ENCODE measurements around the gene CCDC149. TPM values are rescaled to one million over a fixed set of nuclear protein-coding genes. Genes with fewer than 3 reads are reported as not detected.

The CCDC149 gene
- 8.0 TPM for total RNA-seq
- 10 to 100 TPM in 5 of 8 donors, 1 to 10 TPM in 3; 9.3 to 12.3 (median 10.6) TPM for polyA plus RNA-seq (ENCODE audit: insufficient read depth in 1 of 8, insufficient read length in 8 of 8, low replicate concordance in 1 of 8)
- long read RNA-seq, donor 1, partial matches to known transcripts, result 0 of 1 reads
- long read RNA-seq, donor 1, other reads (novel, unspliced or antisense), result 0 of 1 reads
- long read RNA-seq, donor 2, partial matches to known transcripts, result 0 of 1 reads
- long read RNA-seq, donor 2, other reads (novel, unspliced or antisense), result 0 of 1 reads
- long read RNA-seq, donor 3, transcript CCDC149-204 (12 exons, 3,869 nt), result major isoform, 7 of 7 reads
- long read RNA-seq, donor 3, partial matches to known transcripts, result 0 of 7 reads
- long read RNA-seq, donor 3, other reads (novel, unspliced or antisense), result 0 of 7 reads
- long read RNA-seq, donor 4, partial matches to known transcripts, result 0 of 1 reads
- long read RNA-seq, donor 4, other reads (novel, unspliced or antisense), result 0 of 1 reads
- long read RNA-seq, donor 5, partial matches to known transcripts, result 0 of 3 reads
- long read RNA-seq, donor 5, other reads (novel, unspliced or antisense), result 0 of 3 reads
- long read RNA-seq, donor 6, partial matches to known transcripts, result 0 of 3 reads
- long read RNA-seq, donor 6, other reads (novel, unspliced or antisense), result 0 of 3 reads
- long read RNA-seq, donor 7, result 0 reads
- long read RNA-seq, donor 8, partial matches to known transcripts, result 0 of 3 reads
- long read RNA-seq, donor 8, other reads (novel, unspliced or antisense), result 0 of 3 reads
- long read RNA-seq, donor 9, partial matches to known transcripts, result 0 of 3 reads
- long read RNA-seq, donor 9, other reads (novel, unspliced or antisense), result 0 of 3 reads
- long read RNA-seq, donor 10, partial matches to known transcripts, result 0 of 2 reads
- long read RNA-seq, donor 10, other reads (novel, unspliced or antisense), result 0 of 2 reads
- long read RNA-seq, donor 11, partial matches to known transcripts, result 0 of 3 reads
- long read RNA-seq, donor 11, other reads (novel, unspliced or antisense), result 0 of 3 reads

DNA sequence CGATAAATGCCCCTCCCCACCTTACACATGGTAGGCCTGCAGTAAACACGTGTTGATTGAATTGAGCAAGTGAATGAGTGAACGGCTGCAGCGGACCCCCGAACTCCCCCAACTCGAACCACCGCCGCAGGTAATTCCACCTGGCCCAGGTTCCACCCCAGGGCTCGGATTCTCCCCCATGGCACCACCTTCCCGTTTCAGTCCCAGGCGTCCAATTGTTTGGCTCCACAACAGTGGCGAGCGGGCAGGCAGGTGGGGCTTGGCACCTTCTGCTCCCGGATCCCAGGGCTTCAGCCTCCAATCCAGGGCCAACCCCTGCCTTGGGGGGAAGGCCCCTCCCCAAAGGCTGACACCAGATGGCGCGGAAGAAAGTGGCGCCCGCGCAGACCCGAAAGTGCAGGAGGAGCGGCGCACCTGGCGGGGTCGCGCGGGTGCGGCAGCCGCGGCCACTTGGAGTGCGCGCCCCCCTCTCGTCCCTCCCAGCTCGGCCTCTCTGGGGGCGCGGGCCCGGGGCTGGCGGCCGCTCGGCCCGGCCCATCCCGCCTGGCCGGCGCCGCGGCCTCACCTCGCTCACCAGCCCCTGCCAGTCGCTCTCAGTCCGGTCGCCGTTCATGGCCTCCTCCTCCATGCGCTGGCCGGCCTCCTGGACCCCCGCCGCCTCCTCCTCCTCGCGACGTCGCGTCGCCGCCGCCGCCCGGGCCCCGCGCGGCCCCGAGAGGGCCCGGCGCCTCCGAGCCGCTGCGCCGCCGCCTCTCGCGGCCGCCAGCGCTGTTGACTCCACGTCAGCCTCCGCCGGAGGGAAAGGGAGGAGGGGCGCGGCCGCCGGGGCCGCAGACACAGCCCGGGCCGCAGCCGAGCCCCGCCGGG, at the start of gene CCDC149:
TSS of gene CCDC149 (minus strand) at position 791 of the 867 bp plus-strand sequence. CDS start at position 613, 178 bp downstream.
- WGBS (ENCODE audit: insufficient coverage), result under 1% methylated on average over 78 of the region's 92 CpGs
- Histone ChIP-seq H3K27ac (ENCODE audit: low read length) (peak within 1 kb of the TSS; percentile 67), H3K9me3 (replicated peaks; ENCODE audit: control insufficient read depth, low read depth, low read length) (no peaks in the 10 kb centered on the region), H3K4me1 (ENCODE audit: control insufficient read depth, insufficient read depth, low read length) (peaks cover 5% of the 10 kb centered on the region), H3K27me3 (ENCODE audit: control insufficient read depth, insufficient read depth, low read length) (no peaks in the 10 kb centered on the region), H3K36me3 (ENCODE audit: control insufficient read depth, insufficient read depth, low read length) (peaks cover 5% of the 10 kb centered on the region), H3K4me3 (ENCODE audit: low read length) (peak within 1 kb of the TSS; percentile 54)
- peak; percentile 80 for DNase-seq

DNA sequence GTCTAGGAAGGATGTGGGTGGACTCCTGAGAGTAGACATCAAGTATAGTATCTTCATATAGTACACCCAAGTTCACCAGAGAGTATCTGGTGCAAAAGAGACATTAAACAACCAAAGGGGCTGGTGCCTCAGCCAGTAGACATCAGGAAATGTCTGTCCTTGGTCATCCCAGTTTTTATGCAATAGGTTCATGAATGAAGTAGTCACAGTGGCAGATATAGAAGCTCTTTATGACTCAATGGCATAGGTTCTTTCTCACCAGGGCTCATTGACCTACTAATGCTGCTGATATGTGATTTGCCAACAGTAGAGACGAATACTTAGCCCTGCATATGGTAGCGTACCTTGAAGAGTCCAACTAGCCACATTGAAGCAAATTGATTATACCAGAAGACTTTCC, 45.0 kb upstream of the CCDC149 start:
- DNase-seq, result no peak
- Histone ChIP-seq H3K27me3 (ENCODE audit: control insufficient read depth, insufficient read depth, low read length) (no peaks in the 10 kb centered on the region), H3K4me1 (ENCODE audit: control insufficient read depth, insufficient read depth, low read length) (peaks cover 3% of the 10 kb centered on the region), H3K9me3 (replicated peaks; ENCODE audit: control insufficient read depth, low read depth, low read length) (peaks cover 6% of the 10 kb centered on the region), H3K36me3 (ENCODE audit: control insufficient read depth, insufficient read depth, low read length) (no peaks in the 10 kb centered on the region), H3K27ac (ENCODE audit: low read length) (no peak overlapping the region), H3K4me3 (ENCODE audit: low read length) (no peak overlapping the region)
- 73% methylated on average over 2 of the region's 2 CpGs for WGBS (ENCODE audit: insufficient coverage)

DNA sequence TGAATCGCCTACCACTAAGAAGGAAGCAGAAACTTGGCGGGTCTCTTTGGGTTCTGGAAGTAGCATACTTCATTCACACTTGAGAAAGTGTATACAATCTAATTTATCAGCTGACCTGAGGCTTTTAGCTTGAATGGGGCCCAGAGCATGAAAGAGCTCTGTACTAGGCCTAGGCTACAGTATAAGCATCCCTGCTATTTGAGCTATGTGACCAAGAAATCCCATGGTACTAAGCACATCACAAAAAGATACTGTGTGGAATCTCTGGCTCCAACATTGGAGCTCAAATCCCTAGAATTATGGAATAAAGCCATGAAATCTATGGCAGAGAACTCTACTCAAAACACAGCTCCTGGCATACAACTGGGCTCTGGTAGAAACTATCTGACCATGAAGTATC, 43.9 kb upstream of the CCDC149 start:
- no peaks in the 10 kb centered on the region for H3K27me3 ChIP-seq (ENCODE audit: control insufficient read depth, insufficient read depth, low read length)
- H3K9me3 ChIP-seq (replicated peaks; ENCODE audit: control insufficient read depth, low read depth, low read length), result peaks cover 6% of the 10 kb centered on the region
- DNase-seq, result peak; percentile 39
- H3K36me3 ChIP-seq (ENCODE audit: control insufficient read depth, insufficient read depth, low read length), result no peaks in the 10 kb centered on the region
- no CpG with 5 or more reads among the region's 2 CpGs for WGBS (ENCODE audit: insufficient coverage)
- H3K27ac ChIP-seq (ENCODE audit: low read length), result no peak overlapping the region
- H3K4me1 ChIP-seq (ENCODE audit: control insufficient read depth, insufficient read depth, low read length), result peaks cover 3% of the 10 kb centered on the region
- H3K4me3 ChIP-seq (ENCODE audit: low read length), result no peak overlapping the region

DNA sequence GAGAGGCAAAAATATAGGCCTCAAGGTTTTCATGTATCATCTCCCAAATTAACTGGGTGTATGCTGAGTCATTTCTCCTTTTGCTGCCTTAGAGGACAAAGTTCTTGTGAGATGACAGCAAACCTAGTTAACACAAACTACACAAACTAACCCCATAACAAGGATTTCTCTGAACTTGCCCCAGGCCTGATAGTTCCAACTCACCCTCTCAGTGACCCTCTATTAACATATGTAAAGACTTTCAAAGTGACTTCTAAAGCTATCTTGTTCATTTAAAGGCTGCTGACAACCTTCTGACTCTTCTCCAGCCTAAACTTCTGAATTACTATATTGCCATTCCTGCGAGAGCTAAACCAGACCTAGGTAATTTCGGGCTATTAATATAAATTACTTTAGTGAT, 43.2 kb upstream of the CCDC149 start:
- no peak overlapping the region for H3K4me3 ChIP-seq (ENCODE audit: low read length)
- H3K27ac ChIP-seq (ENCODE audit: low read length), result no peak overlapping the region
- no peaks in the 10 kb centered on the region for H3K27me3 ChIP-seq (ENCODE audit: control insufficient read depth, insufficient read depth, low read length)
- peaks cover 6% of the 10 kb centered on the region for H3K9me3 ChIP-seq (replicated peaks; ENCODE audit: control insufficient read depth, low read depth, low read length)
- H3K36me3 ChIP-seq (ENCODE audit: control insufficient read depth, insufficient read depth, low read length), result no peaks in the 10 kb centered on the region
- DNase-seq, result no peak
- peaks cover 3% of the 10 kb centered on the region for H3K4me1 ChIP-seq (ENCODE audit: control insufficient read depth, insufficient read depth, low read length)
- no CpG with 5 or more reads among the region's 2 CpGs for WGBS (ENCODE audit: insufficient coverage)

DNA sequence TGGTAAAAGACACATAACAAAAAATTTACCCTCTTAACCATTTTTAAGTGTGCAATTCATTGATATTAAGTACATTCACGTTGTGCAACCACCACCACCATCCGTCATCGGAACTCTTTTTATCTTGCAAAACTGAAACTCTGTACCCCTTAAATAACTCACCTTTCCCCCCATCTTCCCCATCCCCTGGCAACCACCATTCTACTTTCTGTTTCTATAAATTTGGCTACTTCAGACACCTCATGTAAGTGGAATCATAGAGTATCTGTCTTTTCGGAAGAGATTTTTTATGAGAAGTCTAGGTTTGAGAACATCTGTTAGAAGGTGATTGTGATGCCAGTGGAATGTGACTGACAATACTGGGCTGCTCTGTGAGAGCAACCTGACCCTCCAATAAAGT, 39.8 kb upstream of the CCDC149 start:
- peaks cover 3% of the 10 kb centered on the region for H3K4me1 ChIP-seq (ENCODE audit: control insufficient read depth, insufficient read depth, low read length)
- no peak overlapping the region for H3K4me3 ChIP-seq (ENCODE audit: low read length)
- no peak overlapping the region for H3K27ac ChIP-seq (ENCODE audit: low read length)
- WGBS (ENCODE audit: insufficient coverage), result no CpG with 5 or more reads among the region's 4 CpGs
- H3K36me3 ChIP-seq (ENCODE audit: control insufficient read depth, insufficient read depth, low read length), result no peaks in the 10 kb centered on the region
- H3K27me3 ChIP-seq (ENCODE audit: control insufficient read depth, insufficient read depth, low read length), result peaks cover 2% of the 10 kb centered on the region
- DNase-seq, result no peak
- peaks cover 6% of the 10 kb centered on the region for H3K9me3 ChIP-seq (replicated peaks; ENCODE audit: control insufficient read depth, low read depth, low read length)

DNA sequence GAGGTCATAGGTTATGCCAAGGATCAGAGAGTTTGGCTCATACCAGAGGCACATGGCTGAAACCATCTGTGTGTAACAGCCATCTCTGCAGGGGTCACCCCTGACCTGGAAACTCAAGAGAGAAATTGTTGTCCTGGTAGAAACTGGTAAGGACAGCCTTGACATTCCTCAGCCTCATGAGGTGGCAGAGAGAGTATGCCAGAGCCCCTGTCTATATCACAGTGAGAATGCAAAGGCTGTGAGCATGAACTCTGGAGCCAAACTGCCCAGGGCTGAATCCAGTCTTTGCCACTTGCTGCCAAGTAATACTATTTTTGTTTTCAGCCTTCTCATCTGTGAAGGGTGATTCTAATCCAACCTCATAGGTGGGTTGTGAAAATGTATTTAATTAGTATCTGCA, 37.1 kb upstream of the CCDC149 start:
- Histone ChIP-seq H3K27ac (ENCODE audit: low read length) (no peak overlapping the region), H3K4me1 (ENCODE audit: control insufficient read depth, insufficient read depth, low read length) (no peaks in the 10 kb centered on the region), H3K27me3 (ENCODE audit: control insufficient read depth, insufficient read depth, low read length) (peaks cover 2% of the 10 kb centered on the region)

DNA sequence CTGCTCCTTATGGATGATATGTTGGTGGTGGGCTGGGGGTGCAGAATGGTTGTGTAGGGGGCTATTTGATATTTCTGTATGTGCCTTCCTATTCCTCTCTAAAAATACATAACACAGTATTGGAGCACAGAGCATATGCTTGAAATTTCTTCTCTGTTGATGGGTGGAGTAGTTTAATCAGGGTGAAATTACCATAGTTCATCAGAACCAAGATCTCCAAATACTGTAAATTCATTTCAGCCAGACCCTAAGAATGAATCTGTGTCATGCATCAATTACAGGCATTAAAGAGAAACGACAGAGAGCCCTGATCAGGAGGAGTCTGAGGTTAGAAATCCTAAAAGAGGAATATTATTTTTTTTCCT, 25.1 kb upstream of the CCDC149 start:
- H3K27me3 ChIP-seq (ENCODE audit: control insufficient read depth, insufficient read depth, low read length), result no peaks in the 10 kb centered on the region
- no peaks in the 10 kb centered on the region for H3K4me1 ChIP-seq (ENCODE audit: control insufficient read depth, insufficient read depth, low read length)
- no CpG with 5 or more reads among the region's 1 CpG for WGBS (ENCODE audit: insufficient coverage)
- no peak overlapping the region for H3K27ac ChIP-seq (ENCODE audit: low read length)
- no peaks in the 10 kb centered on the region for H3K36me3 ChIP-seq (ENCODE audit: control insufficient read depth, insufficient read depth, low read length)
- no peak for DNase-seq
- H3K9me3 ChIP-seq (replicated peaks; ENCODE audit: control insufficient read depth, low read depth, low read length), result peaks cover 21% of the 10 kb centered on the region
- no peak overlapping the region for H3K4me3 ChIP-seq (ENCODE audit: low read length)

More for the DNA sequence above, 37.1 kb upstream of the CCDC149 start:
- Histone ChIP-seq H3K9me3 (replicated peaks; ENCODE audit: control insufficient read depth, low read depth, low read length) (peaks cover 6% of the 10 kb centered on the region), H3K36me3 (ENCODE audit: control insufficient read depth, insufficient read depth, low read length) (no peaks in the 10 kb centered on the region), H3K4me3 (ENCODE audit: low read length) (no peak overlapping the region)
- no peak for DNase-seq

DNA sequence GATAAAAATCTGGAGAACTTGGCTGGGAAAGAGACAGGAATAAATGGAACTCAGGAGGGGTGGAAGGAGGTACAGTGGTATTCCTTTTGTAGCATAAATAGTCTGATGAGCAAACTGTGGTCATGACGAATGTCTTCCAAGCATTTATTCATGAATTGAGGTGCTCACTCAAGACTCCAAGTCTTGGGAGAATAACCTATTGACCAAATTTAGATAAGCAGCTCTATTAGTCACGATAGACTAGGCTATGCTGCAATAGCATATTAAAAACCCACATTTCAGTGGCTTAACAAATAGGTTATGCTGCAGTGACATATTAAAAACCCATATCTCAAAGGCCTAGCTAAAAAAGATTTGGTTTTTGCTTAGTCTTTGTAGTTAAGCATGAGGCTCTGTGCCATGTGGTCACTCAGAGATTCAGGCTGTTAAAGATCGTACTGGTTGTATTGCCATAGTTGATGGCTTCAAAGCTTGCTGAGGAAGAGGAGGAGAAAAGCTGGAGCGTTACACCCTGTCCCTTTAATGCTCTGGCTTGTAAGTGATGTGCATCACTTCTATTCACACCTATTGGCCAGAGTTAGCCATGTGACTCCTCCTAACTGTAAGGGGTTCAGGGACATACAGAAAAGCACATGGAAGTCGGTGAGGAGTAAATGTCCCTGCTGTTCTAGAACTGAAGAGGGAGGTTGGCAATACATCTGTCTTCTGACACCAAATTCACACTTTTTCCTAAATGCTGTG, 24.5 kb upstream of the CCDC149 start:
- no peak overlapping the region for H3K27ac ChIP-seq (ENCODE audit: low read length)
- H3K9me3 ChIP-seq (replicated peaks; ENCODE audit: control insufficient read depth, low read depth, low read length), result peaks cover 21% of the 10 kb centered on the region
- no peaks in the 10 kb centered on the region for H3K4me1 ChIP-seq (ENCODE audit: control insufficient read depth, insufficient read depth, low read length)
- no peaks in the 10 kb centered on the region for H3K27me3 ChIP-seq (ENCODE audit: control insufficient read depth, insufficient read depth, low read length)
- no peak overlapping the region for H3K4me3 ChIP-seq (ENCODE audit: low read length)
- H3K36me3 ChIP-seq (ENCODE audit: control insufficient read depth, insufficient read depth, low read length), result no peaks in the 10 kb centered on the region
- DNase-seq, result no peak
- no CpG with 5 or more reads among the region's 5 CpGs for WGBS (ENCODE audit: insufficient coverage)

DNA sequence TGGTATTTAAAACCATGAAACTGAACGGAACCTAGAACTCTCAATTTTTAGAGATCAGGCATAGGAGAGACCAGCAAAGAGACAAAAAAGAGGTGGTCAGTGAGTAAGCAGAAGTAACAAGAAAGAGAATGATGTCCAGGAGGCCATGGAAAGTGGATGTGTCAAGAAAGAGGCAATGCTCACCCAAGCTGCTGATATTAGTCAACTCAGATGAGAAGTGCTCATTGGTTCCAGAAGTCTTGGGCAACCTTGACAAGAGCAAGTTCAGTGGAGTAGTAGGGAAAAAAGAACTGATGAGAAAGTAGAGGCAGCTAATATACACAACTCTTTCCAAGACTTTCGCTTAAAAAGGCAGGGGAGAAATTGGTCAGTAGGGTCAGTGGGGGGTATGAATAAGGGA, 23.0 kb upstream of the CCDC149 start:
- WGBS (ENCODE audit: insufficient coverage), result 100% methylated on average over 1 of the region's 2 CpGs

More for the DNA sequence above, 23.0 kb upstream of the CCDC149 start:
- Histone ChIP-seq H3K36me3 (ENCODE audit: control insufficient read depth, insufficient read depth, low read length) (no peaks in the 10 kb centered on the region), H3K4me1 (ENCODE audit: control insufficient read depth, insufficient read depth, low read length) (no peaks in the 10 kb centered on the region), H3K27ac (ENCODE audit: low read length) (no peak overlapping the region), H3K9me3 (replicated peaks; ENCODE audit: control insufficient read depth, low read depth, low read length) (peaks cover 21% of the 10 kb centered on the region), H3K4me3 (ENCODE audit: low read length) (no peak overlapping the region), H3K27me3 (ENCODE audit: control insufficient read depth, insufficient read depth, low read length) (no peaks in the 10 kb centered on the region)
- no peak for DNase-seq

All from muscle of leg (tissue), 16 donors.